ENCODE measurements around the gene MCM10. TPM values are rescaled to one million over a fixed set of nuclear protein-coding genes. Genes with fewer than 3 reads are reported as not detected.
"Not testable (repeated sequence)": the region's sequence is repeated elsewhere in the genome, so short reads cannot be mapped to it uniquely, and the experiment has no call there.

MCM10 gene
- total RNA-seq, 1 donor = 0.42 TPM

GRCh38 chr10:13222566-13222965 lies 61.2 kb downstream of the MCM10 start:
- Histone ChIP-seq H3K4me1 (ENCODE audit: insufficient read depth, low read length) (no peaks in the 10 kb centered on the region), H3K27me3 (ENCODE audit: insufficient read depth, low read length) (no peaks in the 10 kb centered on the region), H3K4me3 (ENCODE audit: low read length) (no peak overlapping the region), H3K9me3 (ENCODE audit: low read depth, low read length) (no peaks in the 10 kb centered on the region)

GRCh38 chr10:13223241-13223640 lies 61.9 kb downstream of the MCM10 start:
- H3K4me1 ChIP-seq (ENCODE audit: insufficient read depth, low read length) = no peaks in the 10 kb centered on the region
- no peak overlapping the region for H3K4me3 ChIP-seq (ENCODE audit: low read length)
- no peaks in the 10 kb centered on the region for H3K27me3 ChIP-seq (ENCODE audit: insufficient read depth, low read length)
- no peaks in the 10 kb centered on the region for H3K9me3 ChIP-seq (ENCODE audit: low read depth, low read length)

- Histone ChIP-seq H3K4me3 (ENCODE audit: low read length) (no peak overlapping the region), H3K4me1 (ENCODE audit: insufficient read depth, low read length) (no peaks in the 10 kb centered on the region), H3K27me3 (ENCODE audit: insufficient read depth, low read length) (no peaks in the 10 kb centered on the region), H3K9me3 (ENCODE audit: low read depth, low read length) (no peaks in the 10 kb centered on the region)
These were observed 63.0 kb downstream of the MCM10 start for GRCh38 chr10:13224210-13224995.

GRCh38 chr10:13225601-13226000 lies 64.2 kb downstream of the MCM10 start:
- Histone ChIP-seq H3K4me1 (ENCODE audit: insufficient read depth, low read length) (no peaks in the 10 kb centered on the region), H3K4me3 (ENCODE audit: low read length) (no peak overlapping the region), H3K27me3 (ENCODE audit: insufficient read depth, low read length) (no peaks in the 10 kb centered on the region), H3K9me3 (ENCODE audit: low read depth, low read length) (no peaks in the 10 kb centered on the region)

GRCh38 chr10:13227031-13227430 lies 65.7 kb downstream of the MCM10 start:
- no peaks in the 10 kb centered on the region for H3K9me3 ChIP-seq (ENCODE audit: low read depth, low read length)
- no peaks in the 10 kb centered on the region for H3K4me1 ChIP-seq (ENCODE audit: insufficient read depth, low read length)
- H3K4me3 ChIP-seq (ENCODE audit: low read length) = no peak overlapping the region
- H3K27me3 ChIP-seq (ENCODE audit: insufficient read depth, low read length) = no peaks in the 10 kb centered on the region

GRCh38 chr10:13231190-13231589 lies 69.8 kb downstream of the MCM10 start:
- no peak overlapping the region for H3K4me3 ChIP-seq (ENCODE audit: low read length)
- H3K4me1 ChIP-seq (ENCODE audit: insufficient read depth, low read length) = no peaks in the 10 kb centered on the region
- no peaks in the 10 kb centered on the region for H3K27me3 ChIP-seq (ENCODE audit: insufficient read depth, low read length)
- H3K9me3 ChIP-seq (ENCODE audit: low read depth, low read length) = no peaks in the 10 kb centered on the region

GRCh38 chr10:13231808-13232207 lies 70.5 kb downstream of the MCM10 start:
- H3K4me1 ChIP-seq (ENCODE audit: insufficient read depth, low read length) = no peaks in the 10 kb centered on the region
- no peaks in the 10 kb centered on the region for H3K9me3 ChIP-seq (ENCODE audit: low read depth, low read length)
- H3K4me3 ChIP-seq (ENCODE audit: low read length) = no peak overlapping the region
- no peaks in the 10 kb centered on the region for H3K27me3 ChIP-seq (ENCODE audit: insufficient read depth, low read length)

GRCh38 chr10:13233358-13233757 lies 72.0 kb downstream of the MCM10 start:
- Histone ChIP-seq H3K27me3 (ENCODE audit: insufficient read depth, low read length) (no peaks in the 10 kb centered on the region), H3K4me3 (ENCODE audit: low read length) (no peak overlapping the region), H3K9me3 (ENCODE audit: low read depth, low read length) (no peaks in the 10 kb centered on the region), H3K4me1 (ENCODE audit: insufficient read depth, low read length) (no peaks in the 10 kb centered on the region)

- H3K4me1 ChIP-seq (ENCODE audit: insufficient read depth, low read length) = no peaks in the 10 kb centered on the region
- H3K9me3 ChIP-seq (ENCODE audit: low read depth, low read length) = no peaks in the 10 kb centered on the region
- no peaks in the 10 kb centered on the region for H3K27me3 ChIP-seq (ENCODE audit: insufficient read depth, low read length)
- H3K4me3 ChIP-seq (ENCODE audit: low read length) = no peak within 1 kb of the TSS
These were observed 72.8 kb downstream of the MCM10 start, which contains the start of gene UCMA for GRCh38 chr10:13234172-13234571. Gene UCMA, minus strand, starts transcription at chr10:13234374. Its CDS starts 116 bp downstream, at chr10:13234258.

- not testable (repeated sequence) for H3K9me3 ChIP-seq (ENCODE audit: low read depth, low read length); H3K4me3 ChIP-seq (ENCODE audit: low read length); H3K4me1 ChIP-seq (ENCODE audit: insufficient read depth, low read length); H3K27me3 ChIP-seq (ENCODE audit: insufficient read depth, low read length)
These were observed 73.4 kb downstream of the MCM10 start for GRCh38 chr10:13234736-13235135.

- no peak overlapping the region for H3K4me3 ChIP-seq (ENCODE audit: low read length)
- H3K27me3 ChIP-seq (ENCODE audit: insufficient read depth, low read length) = no peaks in the 10 kb centered on the region
- H3K4me1 ChIP-seq (ENCODE audit: insufficient read depth, low read length) = no peaks in the 10 kb centered on the region
- H3K9me3 ChIP-seq (ENCODE audit: low read depth, low read length) = no peaks in the 10 kb centered on the region
These were observed 75.3 kb downstream of the MCM10 start for GRCh38 chr10:13236638-13237037.

GRCh38 chr10:13238271-13239077 lies 77.1 kb downstream of the MCM10 start:
- Histone ChIP-seq H3K4me3 (ENCODE audit: low read length) (no peak overlapping the region), H3K27me3 (ENCODE audit: insufficient read depth, low read length) (no peaks in the 10 kb centered on the region), H3K9me3 (ENCODE audit: low read depth, low read length) (no peaks in the 10 kb centered on the region), H3K4me1 (ENCODE audit: insufficient read depth, low read length) (no peaks in the 10 kb centered on the region)

GRCh38 chr10:13239923-13240322 lies 78.6 kb downstream of the MCM10 start:
- no peaks in the 10 kb centered on the region for H3K9me3 ChIP-seq (ENCODE audit: low read depth, low read length)
- no peak overlapping the region for H3K4me3 ChIP-seq (ENCODE audit: low read length)
- H3K4me1 ChIP-seq (ENCODE audit: insufficient read depth, low read length) = no peaks in the 10 kb centered on the region
- H3K27me3 ChIP-seq (ENCODE audit: insufficient read depth, low read length) = no peaks in the 10 kb centered on the region

- no peaks in the 10 kb centered on the region for H3K9me3 ChIP-seq (ENCODE audit: low read depth, low read length)
- no peaks in the 10 kb centered on the region for H3K27me3 ChIP-seq (ENCODE audit: insufficient read depth, low read length)
- no peak overlapping the region for H3K4me3 ChIP-seq (ENCODE audit: low read length)
These were observed 80.3 kb downstream of the MCM10 start for GRCh38 chr10:13241613-13242012.

GRCh38 chr10:13242260-13242659 lies 80.9 kb downstream of the MCM10 start:
- not testable (repeated sequence) for H3K4me3 ChIP-seq (ENCODE audit: low read length); H3K4me1 ChIP-seq (ENCODE audit: insufficient read depth, low read length); H3K9me3 ChIP-seq (ENCODE audit: low read depth, low read length); H3K27me3 ChIP-seq (ENCODE audit: insufficient read depth, low read length)

More at GRCh38 chr10:13241613-13242012, 80.3 kb downstream of the MCM10 start:
- H3K4me1 ChIP-seq (ENCODE audit: insufficient read depth, low read length) = no peaks in the 10 kb centered on the region

All from mononuclear cell (primary cell).